HepG2 (cell line): ENCODE data around the gene USP7. TPM values are rescaled to one million over a fixed set of nuclear protein-coding genes. Genes with fewer than 3 reads are reported as not detected.

Source experiments
- ARID4A ChIP-seq: sonication (generic); formaldehyde crosslinking; IDR thresholded peaks from 2 replicates; pipeline ENCODE4 v1.5.0; 2020; ENCODE audit warnings: mild to moderate bottlenecking, missing genetic modification reagents, borderline replicate concordance
- ATM ChIP-seq: fragments of 450-650 bp; IDR thresholded peaks from 2 replicates; pipeline ENCODE4 v1.7.1; 2017; ENCODE audit warnings: mild to moderate bottlenecking, borderline replicate concordance
- BRF2 ChIP-seq: sonication (generic); formaldehyde crosslinking; IDR thresholded peaks from 2 replicates; pipeline ENCODE4 v1.8.1; 2022; ENCODE audit warnings: mild to moderate bottlenecking, missing genetic modification reagents
- CEBPZ ChIP-seq: IDR thresholded peaks from 2 replicates; pipeline ENCODE4 v1.6.1; 2012; ENCODE audit warnings: low read length, improper control_type of control experiment
- JUNB ChIP-seq: sonication (generic); formaldehyde crosslinking; IDR thresholded peaks from 2 replicates; pipeline ENCODE4 v1.8.0; 2022; ENCODE audit warnings: missing genetic modification reagents, mild to moderate bottlenecking, borderline replicate concordance
- MAFG ChIP-seq: sonication (generic); formaldehyde crosslinking; IDR thresholded peaks from 2 replicates; pipeline ENCODE4 v1.5.1; 2020; ENCODE audit warnings: mild to moderate bottlenecking, missing genetic modification reagents
- MBNL3 ChIP-seq: fragments of 250-450 bp; sonication (Bioruptor Pico); conservative IDR thresholded peaks from 2 replicates; pipeline ENCODE4 v1.8.0; 2022; ENCODE audit warnings: mild to moderate bottlenecking, inconsistent platforms
- PAX8 ChIP-seq: sonication (generic); formaldehyde crosslinking; IDR thresholded peaks from 2 replicates; pipeline ENCODE4 v1.8.0; 2022; ENCODE audit warnings: mild to moderate bottlenecking, missing genetic modification reagents, borderline replicate concordance
- PHF20 ChIP-seq: sonication (generic); formaldehyde crosslinking; IDR thresholded peaks from 2 replicates; pipeline ENCODE4 v1.5.0; 2020; ENCODE audit warnings: mild to moderate bottlenecking, missing genetic modification reagents
- TMF1 ChIP-seq: sonication (generic); formaldehyde crosslinking; IDR thresholded peaks from 2 replicates; pipeline ENCODE4 v1.8.1; 2022; ENCODE audit warnings: low read depth, missing genetic modification reagents
- ZBTB46 ChIP-seq: sonication (generic); formaldehyde crosslinking; IDR thresholded peaks from 2 replicates; pipeline ENCODE4 v1.4.0; 2020; ENCODE audit warnings: mild to moderate bottlenecking, missing genetic modification reagents, borderline replicate concordance
- ZNF224 ChIP-seq: sonication (generic); formaldehyde crosslinking; IDR thresholded peaks from 2 replicates; pipeline ENCODE4 v1.5.0; 2020; ENCODE audit warnings: mild to moderate bottlenecking, missing genetic modification reagents
- ZNF234 ChIP-seq: sonication (generic); formaldehyde crosslinking; conservative IDR thresholded peaks from 2 replicates; pipeline ENCODE4 v1.5.1; 2020; ENCODE audit warnings: mild to moderate bottlenecking, missing genetic modification reagents
- ZNF33B ChIP-seq: sonication (generic); formaldehyde crosslinking; IDR thresholded peaks from 2 replicates; pipeline ENCODE4 v1.5.1; 2020; ENCODE audit warnings: mild to moderate bottlenecking, missing genetic modification reagents
- ZNF414 ChIP-seq: sonication (generic); formaldehyde crosslinking; IDR thresholded peaks from 2 replicates; pipeline ENCODE4 v1.5.0; 2020; ENCODE audit warnings: missing genetic modification reagents
- ZNF644 ChIP-seq: IDR thresholded peaks from 2 replicates; pipeline ENCODE4 v1.6.1; 2016; ENCODE audit warnings: low read depth
- polyA plus RNA-seq, 8 experiments: library from polyadenylated mRNA; depleted of rRNA in 3 of 8; stranded (reverse) in 7 of 8; unstranded in 1 of 8; fragments of >200 nt; fragmentation: Illumina TruSeq in 4 of 8; extraction: Trizol in 4 of 8; gene quantifications; 2 replicates each; pipeline versions ENCODE4 v1.2.1 to v1.2.3, GENCODE V29; 2011 to 2016; ENCODE audit warnings: low read depth in 4 of 8, missing spikeins in 1 of 8, mixed read lengths in 1 of 8; ENCODE audit not compliant: insufficient read depth in 1 of 8
- total RNA-seq, 5 experiments: library from RNA; depleted of rRNA; stranded (reverse); fragments of >200 nt; fragmentation: Illumina TruSeq; extraction: Trizol; gene quantifications; 2 replicates each; pipeline ENCODE4 v1.2.3, GENCODE V29; 2016; ENCODE audit warnings: low read depth in 1 of 5

The USP7 gene
- total and polyA plus RNA-seq, 2 of the 13 experiments (the other 11 are each of a cell fraction or from before 2014, with no cell fraction given): 52.5 to 173 TPM

- TF ChIP-seq ARID4A (CRISPR knock-in tag) (peak; percentile 86), ZNF33B (CRISPR knock-in tag) (no peak), ATM (no peak), ZNF644 (CRISPR knock-in tag) (no peak), BRF2 (CRISPR knock-in tag) (no peak), MAFG (CRISPR knock-in tag) (no peak), PAX8 (CRISPR knock-in tag) (0 out of 2 replicates have a peak, but pooled peaks have one; percentile 41), CEBPZ (no peak), ZNF224 (CRISPR knock-in tag) (no peak), ZNF234 (CRISPR knock-in tag) (no peak), PHF20 (CRISPR knock-in tag) (0 out of 2 replicates have a peak, but pooled peaks have one; percentile 39), MBNL3 (CRISPR knock-in tag) (no peak), JUNB (CRISPR knock-in tag) (no peak), ZBTB46 (CRISPR knock-in tag) (no peak), ZNF414 (CRISPR knock-in tag) (peak; percentile 84), TMF1 (CRISPR knock-in tag) (peak; percentile 89)
Observed at GRCh38 chr16:8963821-8964441, at the start of gene USP7 (continued).
